ENCODE results near the gene SYNE1. TPM values are rescaled to one million over a fixed set of nuclear protein-coding genes. Genes with fewer than 3 reads are reported as not detected.

Gene SYNE1
- total and polyA plus RNA-seq, 10 of the 15 experiments (the other 5 are each of a cell fraction or from before 2014, with no cell fraction given), result 2.3 to 28.7 (median 14.1) TPM

- POLR2A ChIA-PET, result no interaction called here
- H2AFZ ChIP-seq (ENCODE audit: control insufficient read depth, low read depth, low read length), result no peak overlapping the region
- no TSS peak for BruUV-seq (replicated peaks)
- ATAC-seq (peak; percentile 46; the same call in 1 of the 3 replicates), FAIRE-seq (no peak), DNase-seq (ENCODE audit: low read depth, low spot score) (no peak)
- H4K20me1 ChIP-seq (ENCODE audit: control insufficient read depth, insufficient read depth), result no peaks in the 10 kb centered on the region
- H3K4me3 ChIP-seq, result no peak overlapping the region
- CTCF ChIA-PET, result interaction anchor here (0.6 to 1.0 kb wide), 2 partner anchors 17 to 227 kb away, joined by 3 to 4 read pairs; no protein-coding TSS in a partner anchor
- TF ChIP-seq CHD1 (IDR thresholded peaks at IDR 0.05; ENCODE audit: low read depth, low read length) (no peak), EGR1 (IDR thresholded peaks at IDR 0.05; ENCODE audit: borderline replicate concordance in 1 of 2, low read depth in 2 of 2, low read length in 2 of 2) (no peak), ELK1 (IDR thresholded peaks at IDR 0.05; ENCODE audit: low read depth, low read length) (no peak), NFIC (IDR thresholded peaks at IDR 0.05; ENCODE audit: low read depth, low read length) (no peak), CTCF (IDR thresholded peaks at IDR 0.05 in 2 of 3, conservative IDR thresholded peaks at IDR 0.05 in 1 of 3; ENCODE audit: control insufficient read depth in 2 of 3, extremely low read depth in 1 of 3, insufficient read depth in 1 of 3, low read depth in 3 of 3, low read length in 3 of 3) (peak; percentile 9 to 30 (median 29); a peak in 4 of 6 replicates), ZNF384 (IDR thresholded peaks at IDR 0.05; ENCODE audit: borderline replicate concordance, low read depth, low read length) (no peak)
- in situ Hi-C loops (cut with MboI) (no loop called here), intact Hi-C loops (cut with micrococcal nuclease; ENCODE audit: unreplicated experiment) (no loop called here)
- H3K79me2 ChIP-seq (ENCODE audit: control insufficient read depth, insufficient read depth, low read length), result no peaks in the 10 kb centered on the region
- no peak overlapping the region for H3K27ac ChIP-seq (ENCODE audit: control insufficient read depth, insufficient read depth)
- no peaks in the 10 kb centered on the region for H3K9me3 ChIP-seq (replicated peaks; ENCODE audit: control insufficient read depth, insufficient read depth, low read length)
- no peak overlapping the region for H3K9ac ChIP-seq (ENCODE audit: control insufficient read depth, insufficient read depth, low read length)
- H3K4me1 ChIP-seq (ENCODE audit: control insufficient read depth, insufficient read depth, low read length), result no peaks in the 10 kb centered on the region
- no peaks in the 10 kb centered on the region for H3K36me3 ChIP-seq (ENCODE audit: control insufficient read depth in 2 of 2, insufficient read depth in 2 of 2, low read length in 1 of 2)
- 15% methylated on average over 4 of the region's 4 CpGs for WGBS (ENCODE audit: insufficient coverage, insufficient replicate concordance, low lambda C conversion rate, missing lambda C conversion rate)
- H3K27me3 ChIP-seq (replicated peaks in 1 of 2; ENCODE audit: control insufficient read depth in 2 of 2, insufficient read depth in 2 of 2, low read length in 1 of 2), result no peaks in the 10 kb centered on the region
- RAD21 ChIA-PET (ENCODE audit: unreplicated experiment), result no interaction called here
- SMC1A ChIA-PET (ENCODE audit: uncharacterized antibody, unreplicated experiment), result interaction anchor here (0.9 to 1.0 kb wide), 2 partner anchors 44 to 217 kb away, joined by 3 read pairs; no protein-coding TSS in a partner anchor
- no peak overlapping the region for H3K4me2 ChIP-seq (ENCODE audit: control insufficient read depth, insufficient read depth)
These were observed 41.7 kb downstream of the SYNE1 start for GRCh38 chr6:152595499-152595898.
